Astrocyte (in vitro differentiated cells and primary cell): ENCODE data around the gene RALGPS2. TPM values are rescaled to one million over a fixed set of nuclear protein-coding genes. Genes with fewer than 3 reads are reported as not detected.

Experiments
- DNase-seq: peaks from one replicate; pipeline ENCODE4 v3.0.0-alpha.2; 2010; ENCODE audit warnings: low read depth
- FAIRE-seq: peaks from 2 replicates; lab custom pipeline; 2011; peaks lifted over from hg19 to GRCh38; lab: Jason Lieb, UNC
- H2AFZ ChIP-seq: 2 replicates; pipeline ENCODE4 v1.6.0; 2012; ENCODE audit warnings: low read depth, low read length, inconsistent platforms
- H3K27ac ChIP-seq: 2 replicates; pipeline ENCODE4 v1.5.1; 2011; ENCODE audit warnings: low read depth, low read length, inconsistent platforms
- H3K27me3 ChIP-seq: 2 replicates; pipeline ENCODE4 v1.6.0; 2011; ENCODE audit warnings: low read length, inconsistent platforms; ENCODE audit not compliant: insufficient read depth
- H3K36me3 ChIP-seq: 2 replicates; pipeline ENCODE4 v1.5.1; 2011; ENCODE audit warnings: low read length, inconsistent platforms; ENCODE audit not compliant: insufficient read depth
- H3K4me1 ChIP-seq: 2 replicates; pipeline ENCODE4 v1.5.1; 2011; ENCODE audit warnings: low read length, inconsistent platforms; ENCODE audit not compliant: insufficient read depth
- H3K4me2 ChIP-seq: 2 replicates; pipeline ENCODE4 v1.6.0; 2012; ENCODE audit warnings: low read length, inconsistent platforms
- H3K4me3 ChIP-seq: 2 replicates; pipeline ENCODE4 v1.5.1; 2011; ENCODE audit warnings: low read depth, mild to moderate bottlenecking, low read length, inconsistent platforms; ENCODE audit not compliant: insufficient read depth
- H3K79me2 ChIP-seq: 2 replicates; pipeline ENCODE4 v1.6.0; 2012; ENCODE audit warnings: mild to moderate bottlenecking, low read length, inconsistent platforms; ENCODE audit not compliant: insufficient read depth
- H3K9ac ChIP-seq: 2 replicates; pipeline ENCODE4 v1.6.0; 2012; ENCODE audit warnings: mild to moderate bottlenecking, low read length, inconsistent platforms
- H3K9me3 ChIP-seq: 2 replicates; pipeline ENCODE4 v1.5.1; 2012; ENCODE audit warnings: low read depth, mild to moderate bottlenecking, low read length, inconsistent platforms; ENCODE audit not compliant: insufficient read depth
- H4K20me1 ChIP-seq: 2 replicates; pipeline ENCODE4 v1.6.0; 2012; ENCODE audit warnings: low read length, inconsistent platforms; ENCODE audit not compliant: insufficient read depth
- H3K27ac Mint-ChIP-seq: one replicate; pipeline ENCODE4 v1.8.0; 2021; ENCODE audit warnings: mild to moderate bottlenecking, mixed read lengths; ENCODE audit not compliant: unreplicated experiment
- H3K27me3 Mint-ChIP-seq: one replicate; pipeline ENCODE4 v1.8.0; 2021; ENCODE audit warnings: low read depth, mixed read lengths; ENCODE audit not compliant: unreplicated experiment
- H3K36me3 Mint-ChIP-seq: one replicate; pipeline ENCODE4 v1.8.0; 2021; ENCODE audit warnings: low read depth, mixed read lengths; ENCODE audit not compliant: unreplicated experiment
- H3K4me1 Mint-ChIP-seq: one replicate; pipeline ENCODE4 v1.8.0; 2021; ENCODE audit warnings: low read depth, mixed read lengths; ENCODE audit not compliant: unreplicated experiment
- H3K4me3 Mint-ChIP-seq: one replicate; pipeline ENCODE4 v1.8.0; 2021; ENCODE audit warnings: mild to moderate bottlenecking, moderate library complexity, mixed read lengths; ENCODE audit not compliant: unreplicated experiment
- H3K9me3 Mint-ChIP-seq: one replicate; pipeline ENCODE4 v1.8.0; 2021; ENCODE audit warnings: mild to moderate bottlenecking, mixed read lengths; ENCODE audit not compliant: unreplicated experiment
- CTCF ChIP-seq: IDR thresholded peaks from 2 replicates; pipeline ENCODE4 v1.5.1; 2011; ENCODE audit warnings: low read depth, mild to moderate bottlenecking, inconsistent platforms, low read length, moderate library complexity; ENCODE audit not compliant: insufficient read depth
- EZH2 ChIP-seq: IDR thresholded peaks from 2 replicates; pipeline ENCODE4 v1.6.1; 2012; ENCODE audit warnings: mild to moderate bottlenecking, low read length, inconsistent platforms; ENCODE audit not compliant: insufficient read depth
- total RNA-seq: library from RNA; stranded (reverse); gene quantifications from 2 replicates; pipeline ENCODE4 v1.2.1, GENCODE V29; 2021

RALGPS2 gene
- total RNA-seq, 1 donor from 2014 or later: 33.6 TPM

DNA sequence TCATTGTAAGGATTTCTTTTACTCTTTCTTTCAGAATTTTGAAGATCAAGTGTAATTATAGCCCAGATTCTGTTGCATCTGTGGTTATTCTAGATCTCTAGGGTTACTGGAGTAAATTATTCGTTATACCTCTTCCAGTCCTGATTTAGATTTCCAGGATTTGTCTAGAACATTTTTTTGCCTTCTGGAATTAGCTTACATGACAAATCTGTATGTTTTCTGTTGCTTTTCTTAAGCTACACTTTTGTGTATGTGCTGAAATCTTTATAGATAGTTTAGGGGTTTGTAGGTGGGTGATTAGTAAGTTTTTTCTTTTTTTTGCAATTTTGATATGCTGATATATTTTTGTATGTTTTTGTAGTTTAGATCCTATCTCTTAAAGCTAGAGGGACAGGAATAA, 13.7 kb downstream of the RALGPS2 start:
- H3K4me2 ChIP-seq: no peak overlapping the region
- H3K9me3 ChIP-seq: no peaks in the 10 kb centered on the region
- no peak overlapping the region for H3K9ac ChIP-seq
- Mint-ChIP-seq H3K9me3 (peaks cover 6% of the 10 kb centered on the region), H3K4me1 (no peaks in the 10 kb centered on the region), H3K36me3 (peaks cover 30% of the 10 kb centered on the region), H3K4me3 (no peak overlapping the region), H3K27me3 (no peaks in the 10 kb centered on the region), H3K27ac (no peak overlapping the region)
- H3K79me2 ChIP-seq: peaks cover 5% of the 10 kb centered on the region
- H3K36me3 ChIP-seq: no peaks in the 10 kb centered on the region
- H3K4me1 ChIP-seq: no peaks in the 10 kb centered on the region
- DNase-seq (no peak), FAIRE-seq (no peak)
- no peaks in the 10 kb centered on the region for H4K20me1 ChIP-seq
- no peak overlapping the region for H3K4me3 ChIP-seq
- H3K27me3 ChIP-seq: no peaks in the 10 kb centered on the region
- H3K27ac ChIP-seq: no peak overlapping the region
- H2AFZ ChIP-seq: no peak overlapping the region
- TF ChIP-seq EZH2: no peak
- no peak for TF ChIP-seq CTCF

GRCh38 chr1:178739285-178740045, 14.4 kb downstream of the RALGPS2 start:
- H3K36me3 Mint-ChIP-seq: peaks cover 37% of the 10 kb centered on the region

More at GRCh38 chr1:178739285-178740045, 14.4 kb downstream of the RALGPS2 start:
- H3K4me3 Mint-ChIP-seq: no peak overlapping the region
- Histone ChIP-seq H3K27ac (no peak overlapping the region), H3K4me3 (no peak overlapping the region), H3K27me3 (no peaks in the 10 kb centered on the region), H3K36me3 (no peaks in the 10 kb centered on the region), H3K9me3 (no peaks in the 10 kb centered on the region), H2AFZ (no peak overlapping the region), H4K20me1 (no peaks in the 10 kb centered on the region), H3K79me2 (no peaks in the 10 kb centered on the region), H3K4me2 (no peak overlapping the region), H3K9ac (no peak overlapping the region), H3K4me1 (no peaks in the 10 kb centered on the region)
- FAIRE-seq (peak; percentile 55), DNase-seq (no peak)
- peaks cover 6% of the 10 kb centered on the region for H3K9me3 Mint-ChIP-seq
- TF ChIP-seq CTCF (no peak), EZH2 (no peak)
- H3K27ac Mint-ChIP-seq: no peak overlapping the region
- no peaks in the 10 kb centered on the region for H3K27me3 Mint-ChIP-seq
- H3K4me1 Mint-ChIP-seq: no peaks in the 10 kb centered on the region
